Measurements from ENCODE around the gene TMEM178B.

TMEM178B gene

DNA sequence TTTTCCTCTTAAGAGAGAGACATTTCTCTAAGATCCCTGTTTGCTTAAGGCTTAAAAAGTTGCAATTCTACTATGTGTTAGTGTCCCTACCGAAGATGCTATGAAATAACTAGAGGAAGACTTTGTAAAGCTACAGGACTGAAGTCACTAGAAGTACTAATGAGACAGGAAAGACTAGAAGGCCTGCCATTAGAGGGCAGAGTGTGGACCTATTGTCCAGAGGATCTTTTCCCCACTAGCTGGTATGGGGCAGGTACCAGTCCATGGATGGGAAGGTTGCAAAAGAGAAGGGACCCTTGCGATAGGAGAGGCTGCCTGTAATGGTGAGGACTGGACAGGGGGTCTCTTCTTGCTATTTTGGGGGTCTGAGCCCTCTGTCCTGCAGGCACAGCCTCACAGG, 178.1 kb downstream of the TMEM178B start:
- CTCF ChIA-PET: interaction anchor here (0.6 to 1.3 kb wide), 3 partner anchors 10 to 281 kb away, joined by 3 to 5 read pairs (median 3); no protein-coding TSS in a partner anchor
- Histone ChIP-seq H3K4me3 (ENCODE audit: low read depth, low read length) (no peak overlapping the region), H3K9me3 (ENCODE audit: control insufficient read depth, insufficient read depth, low read depth, low read length) (no peaks in the 10 kb centered on the region), H3K36me3 (ENCODE audit: control insufficient read depth in 2 of 2, insufficient read depth in 1 of 2, low read length in 2 of 2) (no peaks in the 10 kb centered on the region), H3K4me1 (ENCODE audit: control insufficient read depth, insufficient read depth, low read length) (no peaks in the 10 kb centered on the region), H3K27ac (ENCODE audit: extremely low read depth, low read depth, low read length) (no peak overlapping the region)
- no peak for TF ChIP-seq ZNF654 (tag by site-specific recombination; IDR thresholded peaks at IDR 0.05; ENCODE audit: low read depth)
- TF ChIP-seq ZBTB48 (tag by site-specific recombination; IDR thresholded peaks at IDR 0.05): no peak
- TF ChIP-seq, protein P1, sequence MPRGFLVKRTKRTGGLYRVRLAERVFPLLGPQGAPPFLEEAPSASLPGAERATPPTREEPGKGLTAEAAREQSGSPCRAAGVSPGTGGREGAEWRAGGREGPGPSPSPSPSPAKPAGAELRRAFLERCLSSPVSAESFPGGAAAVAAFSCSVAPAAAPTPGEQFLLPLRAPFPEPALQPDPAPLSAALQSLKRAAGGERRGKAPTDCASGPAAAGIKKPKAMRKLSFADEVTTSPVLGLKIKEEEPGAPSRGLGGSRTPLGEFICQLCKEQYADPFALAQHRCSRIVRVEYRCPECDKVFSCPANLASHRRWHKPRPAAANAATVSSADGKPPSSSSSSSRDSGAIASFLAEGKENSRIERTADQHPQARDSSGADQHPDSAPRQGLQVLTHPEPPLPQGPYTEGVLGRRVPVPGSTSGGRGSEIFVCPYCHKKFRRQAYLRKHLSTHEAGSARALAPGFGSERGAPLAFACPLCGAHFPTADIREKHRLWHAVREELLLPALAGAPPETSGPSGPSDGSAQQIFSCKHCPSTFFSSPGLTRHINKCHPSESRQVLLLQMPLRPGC (tag by site-specific recombination; IDR thresholded peaks at IDR 0.05): no peak
- no peak for TF ChIP-seq ZNF660 (tag by site-specific recombination; IDR thresholded peaks at IDR 0.05)
- no peak for TF ChIP-seq ZNF292 (tag by site-specific recombination; IDR thresholded peaks at IDR 0.05; ENCODE audit: borderline replicate concordance, low read depth)
- TF ChIP-seq ZBTB7A (tag by site-specific recombination; IDR thresholded peaks at IDR 0.05; ENCODE audit: low read depth): no peak
- TF ChIP-seq, protein P2, sequence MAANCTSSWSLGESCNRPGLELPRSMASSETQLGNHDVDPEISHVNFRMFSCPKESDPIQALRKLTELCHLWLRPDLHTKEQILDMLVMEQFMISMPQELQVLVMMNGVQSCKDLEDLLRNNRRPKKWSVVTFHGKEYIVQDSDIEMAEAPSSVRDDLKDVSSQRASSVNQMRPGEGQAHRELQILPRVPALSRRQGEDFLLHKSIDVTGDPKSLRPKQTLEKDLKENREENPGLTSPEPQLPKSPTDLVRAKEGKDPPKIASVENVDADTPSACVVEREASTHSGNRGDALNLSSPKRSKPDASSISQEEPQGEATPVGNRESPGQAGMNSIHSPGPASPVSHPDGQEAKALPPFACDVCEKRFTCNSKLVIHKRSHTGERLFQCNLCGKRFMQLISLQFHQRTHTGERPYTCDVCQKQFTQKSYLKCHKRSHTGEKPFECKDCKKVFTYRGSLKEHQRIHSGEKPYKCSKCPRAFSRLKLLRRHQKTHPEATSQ (tag by site-specific recombination; IDR thresholded peaks at IDR 0.05): no peak
- TF ChIP-seq, protein P3, sequence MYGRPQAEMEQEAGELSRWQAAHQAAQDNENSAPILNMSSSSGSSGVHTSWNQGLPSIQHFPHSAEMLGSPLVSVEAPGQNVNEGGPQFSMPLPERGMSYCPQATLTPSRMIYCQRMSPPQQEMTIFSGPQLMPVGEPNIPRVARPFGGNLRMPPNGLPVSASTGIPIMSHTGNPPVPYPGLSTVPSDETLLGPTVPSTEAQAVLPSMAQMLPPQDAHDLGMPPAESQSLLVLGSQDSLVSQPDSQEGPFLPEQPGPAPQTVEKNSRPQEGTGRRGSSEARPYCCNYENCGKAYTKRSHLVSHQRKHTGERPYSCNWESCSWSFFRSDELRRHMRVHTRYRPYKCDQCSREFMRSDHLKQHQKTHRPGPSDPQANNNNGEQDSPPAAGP (tag by site-specific recombination; IDR thresholded peaks at IDR 0.05): no peak
- no peak for TF ChIP-seq ZNF670 (tag by site-specific recombination; IDR thresholded peaks at IDR 0.05; ENCODE audit: low read depth)
- TF ChIP-seq ZNF785 (tag by site-specific recombination; IDR thresholded peaks at IDR 0.05): no peak
- TF ChIP-seq ZNF350 (tag by site-specific recombination; IDR thresholded peaks at IDR 0.05): no peak
- POLR2A ChIA-PET: no interaction called here

DNA sequence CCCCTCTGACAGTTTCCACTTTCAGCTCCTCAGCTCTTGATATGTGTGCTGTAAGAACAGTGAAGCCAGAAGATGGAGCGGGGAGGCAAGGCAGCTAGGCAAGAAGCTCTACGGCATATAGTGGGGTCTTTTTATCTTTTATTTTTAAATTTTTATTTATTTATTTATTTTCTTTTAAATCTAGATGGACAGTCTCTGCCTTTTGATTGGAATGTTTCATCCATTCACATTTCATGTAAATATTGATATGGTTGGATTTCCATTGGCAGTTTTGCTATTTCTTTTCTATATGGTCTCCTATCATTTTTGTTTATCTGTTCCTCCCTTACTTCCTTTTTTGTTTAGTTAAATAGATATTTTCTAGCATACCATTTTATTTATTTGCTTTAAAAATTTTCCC, 183.7 kb downstream of the TMEM178B start:
- no peaks in the 10 kb centered on the region for H3K4me1 ChIP-seq (ENCODE audit: control insufficient read depth, insufficient read depth, low read length)
- no peak for TF ChIP-seq ZNF416 (tag by site-specific recombination; IDR thresholded peaks at IDR 0.05)
- no peaks in the 10 kb centered on the region for H3K9me3 ChIP-seq (ENCODE audit: control insufficient read depth, insufficient read depth, low read depth, low read length)
- no peaks in the 10 kb centered on the region for H3K36me3 ChIP-seq (ENCODE audit: control insufficient read depth in 2 of 2, insufficient read depth in 1 of 2, low read length in 2 of 2)
- no peak overlapping the region for H3K4me3 ChIP-seq (ENCODE audit: low read depth, low read length)
- ChIA-PET CTCF (no interaction called here), POLR2A (no interaction called here)
- H3K27ac ChIP-seq (ENCODE audit: extremely low read depth, low read depth, low read length): no peak overlapping the region

DNA sequence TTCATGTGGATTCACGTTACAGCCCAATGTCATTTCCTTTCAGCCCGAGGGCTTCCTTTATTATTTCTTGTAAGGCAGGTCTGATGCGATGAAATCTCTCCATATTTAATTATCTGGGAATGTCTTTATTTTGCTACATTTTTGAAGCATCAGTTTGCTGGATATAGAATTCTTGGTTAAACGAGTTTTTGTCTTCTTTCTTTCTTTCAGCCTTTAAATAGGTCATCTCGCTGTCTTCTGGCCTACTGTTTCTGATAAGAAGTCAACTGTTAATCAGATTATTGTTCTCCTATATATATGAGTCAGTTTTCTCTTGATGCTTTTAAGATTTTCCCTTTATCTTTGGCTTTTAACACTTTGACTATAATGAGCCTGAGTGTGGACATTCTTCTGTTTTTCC, 184.7 kb downstream of the TMEM178B start:
- H3K36me3 ChIP-seq (ENCODE audit: control insufficient read depth in 2 of 2, insufficient read depth in 1 of 2, low read length in 2 of 2): no peaks in the 10 kb centered on the region

More for the DNA sequence above, 184.7 kb downstream of the TMEM178B start:
- CTCF ChIA-PET: interaction anchor here (0.9 kb wide), 1 partner anchor 11 kb away, joined by 3 read pairs; no protein-coding TSS in a partner anchor
- POLR2A ChIA-PET: interaction anchor here (0.7 kb wide), 1 partner anchor 271 kb away, joined by 5 read pairs; no protein-coding TSS in a partner anchor
- Histone ChIP-seq H3K4me1 (ENCODE audit: control insufficient read depth, insufficient read depth, low read length) (no peaks in the 10 kb centered on the region), H3K27ac (ENCODE audit: extremely low read depth, low read depth, low read length) (no peak overlapping the region), H3K4me3 (ENCODE audit: low read depth, low read length) (no peak overlapping the region), H3K9me3 (ENCODE audit: control insufficient read depth, insufficient read depth, low read depth, low read length) (no peaks in the 10 kb centered on the region)
- TF ChIP-seq ZNF600 (tag by site-specific recombination; IDR thresholded peaks at IDR 0.05): no peak
- TF ChIP-seq ZFP41 (tag by site-specific recombination; IDR thresholded peaks at IDR 0.05; ENCODE audit: borderline replicate concordance): no peak
- TF ChIP-seq TRIM28 (IDR thresholded peaks at IDR 0.05; ENCODE audit: borderline replicate concordance, low read length): peak; percentile 60; the same call in 1 of the 2 replicates
- no peak for TF ChIP-seq ZNF621 (tag by site-specific recombination; IDR thresholded peaks at IDR 0.05)
- TF ChIP-seq HOXD13 (CRISPR knock-in tag; IDR thresholded peaks at IDR 0.05; ENCODE audit: borderline replicate concordance): no peak
- peak; percentile 93 for TF ChIP-seq SETDB1 (IDR thresholded peaks at IDR 0.05; ENCODE audit: insufficient read length, low read length)
- TF ChIP-seq, protein P4, sequence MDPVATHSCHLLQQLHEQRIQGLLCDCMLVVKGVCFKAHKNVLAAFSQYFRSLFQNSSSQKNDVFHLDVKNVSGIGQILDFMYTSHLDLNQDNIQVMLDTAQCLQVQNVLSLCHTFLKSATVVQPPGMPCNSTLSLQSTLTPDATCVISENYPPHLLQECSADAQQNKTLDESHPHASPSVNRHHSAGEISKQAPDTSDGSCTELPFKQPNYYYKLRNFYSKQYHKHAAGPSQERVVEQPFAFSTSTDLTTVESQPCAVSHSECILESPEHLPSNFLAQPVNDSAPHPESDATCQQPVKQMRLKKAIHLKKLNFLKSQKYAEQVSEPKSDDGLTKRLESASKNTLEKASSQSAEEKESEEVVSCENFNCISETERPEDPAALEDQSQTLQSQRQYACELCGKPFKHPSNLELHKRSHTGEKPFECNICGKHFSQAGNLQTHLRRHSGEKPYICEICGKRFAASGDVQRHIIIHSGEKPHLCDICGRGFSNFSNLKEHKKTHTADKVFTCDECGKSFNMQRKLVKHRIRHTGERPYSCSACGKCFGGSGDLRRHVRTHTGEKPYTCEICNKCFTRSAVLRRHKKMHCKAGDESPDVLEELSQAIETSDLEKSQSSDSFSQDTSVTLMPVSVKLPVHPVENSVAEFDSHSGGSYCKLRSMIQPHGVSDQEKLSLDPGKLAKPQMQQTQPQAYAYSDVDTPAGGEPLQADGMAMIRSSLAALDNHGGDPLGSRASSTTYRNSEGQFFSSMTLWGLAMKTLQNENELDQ (tag by site-specific recombination; IDR thresholded peaks at IDR 0.05; ENCODE audit: low read depth): no peak
- TF ChIP-seq GLIS1 (tag by site-specific recombination; IDR thresholded peaks at IDR 0.05): no peak
